PC-9 (cell line): ENCODE data around the gene CUX1. TPM values are rescaled to one million over a fixed set of nuclear protein-coding genes. Genes with fewer than 3 reads are reported as not detected.

Source experiments
- BruUV-seq: library from RNA; stranded (reverse); fragments of 400-500 nt; replicated peaks from 2 replicates; lab custom pipeline; 2021; lab: Mats Ljungman, UMichigan
- CTCF ChIA-PET: fragments of 300-600 bp; sonication (Branson Sonifier 250); formaldehyde crosslinking; loops from one replicate; lab custom pipeline; 2022; ENCODE audit warnings: antibody characterized with exemption; lab: Charles Lee
- POLR2A ChIA-PET: fragments of 300-600 bp; sonication (Branson Sonifier 250); formaldehyde crosslinking; loops from one replicate; lab custom pipeline; 2022; ENCODE audit warnings: antibody characterized with exemption; ENCODE audit not compliant: unreplicated experiment; lab: Charles Lee
- DNase-seq, 2 experiments: peaks; one replicate each; pipeline versions ENCODE4 v3.0.0 to v3.0.0-alpha.2; 2015 to 2022; ENCODE audit warnings: mixed read lengths in 1 of 2
- H2AFZ ChIP-seq: fragments of 200-600 bp; sonication (generic); 2 replicates; pipeline ENCODE4 v1.8.1; 2017; ENCODE audit warnings: antibody characterized with exemption
- H3F3A ChIP-seq: fragments of 200-600 bp; sonication (generic); 2 replicates; pipeline ENCODE4 v1.8.1; 2017; ENCODE audit warnings: antibody characterized with exemption, mild to moderate bottlenecking, low read depth; ENCODE audit not compliant: insufficient read depth
- H3K27ac ChIP-seq: fragments of 200-600 bp; sonication (generic); 2 replicates; pipeline ENCODE4 v1.6.1; 2016; ENCODE audit warnings: mixed run types
- H3K27me3 ChIP-seq: fragments of 200-600 bp; sonication (generic); 2 replicates; pipeline ENCODE4 v1.6.1; 2016; ENCODE audit warnings: low read depth, mixed run types; ENCODE audit not compliant: insufficient read depth
- H3K36me3 ChIP-seq: fragments of 200-600 bp; sonication (generic); 2 replicates; pipeline ENCODE4 v1.6.1; 2016; ENCODE audit warnings: low read depth, mixed run types
- H3K4me1 ChIP-seq: fragments of 200-600 bp; sonication (generic); replicated peaks from 2 replicates; pipeline ENCODE4 v1.6.1; 2016; ENCODE audit warnings: mixed run types; ENCODE audit not compliant: insufficient read depth
- H3K4me2 ChIP-seq: fragments of 200-600 bp; sonication (generic); 2 replicates; pipeline ENCODE4 v1.6.1; 2017; ENCODE audit warnings: mixed run types
- H3K4me3 ChIP-seq: fragments of 200-600 bp; sonication (generic); 2 replicates; pipeline ENCODE4 v1.6.1; 2016; ENCODE audit warnings: mixed run types
- H3K79me2 ChIP-seq: fragments of 200-600 bp; sonication (generic); 2 replicates; pipeline ENCODE4 v1.6.1; 2017; ENCODE audit warnings: low read depth, mixed run types
- H3K9me2 ChIP-seq: fragments of 200-600 bp; sonication (generic); 2 replicates; pipeline ENCODE4 v1.8.1; 2017; ENCODE audit warnings: mild to moderate bottlenecking; ENCODE audit not compliant: insufficient read depth
- H3K9me3 ChIP-seq: fragments of 200-600 bp; sonication (generic); 2 replicates; pipeline ENCODE4 v1.8.1; 2016; ENCODE audit warnings: low read depth; ENCODE audit not compliant: insufficient read depth
- H4K20me1 ChIP-seq: fragments of 200-600 bp; sonication (generic); 2 replicates; pipeline ENCODE4 v1.8.1; 2017; ENCODE audit not compliant: insufficient read depth
- CTCF ChIP-seq: fragments of 200-600 bp; sonication (generic); conservative IDR thresholded peaks from 2 replicates; pipeline ENCODE4 v1.6.1; 2017; ENCODE audit warnings: mixed run types, antibody characterized with exemption, mild to moderate bottlenecking, moderate library complexity
- EZH2 ChIP-seq: fragments of 200-600 bp; sonication (generic); IDR thresholded peaks from 2 replicates; pipeline ENCODE4 v1.8.0; 2017; ENCODE audit warnings: antibody characterized with exemption, low read depth
- intact Hi-C: fragments of 100-400 bp; cut with micrococcal nuclease; formaldehyde crosslinking; loops from one replicate; pipeline ENCODE4 v1.10.0; 2022; ENCODE audit not compliant: unreplicated experiment
- total RNA-seq: library from RNA; stranded (reverse); gene quantifications from 2 replicates; pipeline ENCODE4 v1.2.3, GENCODE V29; 2021

The CUX1 gene
- total RNA-seq, 1 experiment from 2014 or later = 83.3 TPM

GRCh38 chr7:102262546-102262945 is 445.1 kb downstream of the CUX1 start:
- Histone ChIP-seq H3K36me3 (no peaks in the 10 kb centered on the region), H3K4me3 (no peak overlapping the region), H4K20me1 (no peaks in the 10 kb centered on the region), H3K4me2 (no peak overlapping the region), H2AFZ (no peak overlapping the region), H3K27ac (no peak overlapping the region), H3K79me2 (no peaks in the 10 kb centered on the region), H3K9me3 (no peaks in the 10 kb centered on the region), H3K4me1 (no peaks in the 10 kb centered on the region), H3F3A (no peaks in the 10 kb centered on the region), H3K9me2 (no peaks in the 10 kb centered on the region), H3K27me3 (no peaks in the 10 kb centered on the region)
- no peak for DNase-seq
- BruUV-seq = no TSS peak
- ChIA-PET CTCF (no interaction called here), POLR2A (no interaction called here)
- intact Hi-C loops = no loop called here
- TF ChIP-seq EZH2 (no peak), CTCF (no peak)

GRCh38 chr7:102264367-102264891 is 447.0 kb downstream of the CUX1 start:
- Histone ChIP-seq H3K79me2 (no peaks in the 10 kb centered on the region), H3K4me1 (no peaks in the 10 kb centered on the region), H3K4me2 (no peak overlapping the region), H3K4me3 (no peak overlapping the region), H2AFZ (no peak overlapping the region), H3K9me2 (no peaks in the 10 kb centered on the region), H3F3A (no peaks in the 10 kb centered on the region), H3K36me3 (no peaks in the 10 kb centered on the region), H3K27ac (no peak overlapping the region), H3K9me3 (no peaks in the 10 kb centered on the region), H4K20me1 (no peaks in the 10 kb centered on the region), H3K27me3 (no peaks in the 10 kb centered on the region)
- no TSS peak for BruUV-seq
- CTCF ChIA-PET = no interaction called here
- intact Hi-C loops = no loop called here
- POLR2A ChIA-PET = no interaction called here
- DNase-seq = no peak
- TF ChIP-seq EZH2 = no peak
- TF ChIP-seq CTCF = no peak

- Histone ChIP-seq H3K9me3 (no peaks in the 10 kb centered on the region), H3K9me2 (no peaks in the 10 kb centered on the region), H2AFZ (no peak overlapping the region), H3K4me1 (no peaks in the 10 kb centered on the region), H3K4me3 (no peak overlapping the region), H3K79me2 (no peaks in the 10 kb centered on the region), H3F3A (no peaks in the 10 kb centered on the region), H3K27me3 (no peaks in the 10 kb centered on the region), H3K36me3 (no peaks in the 10 kb centered on the region), H3K27ac (no peak overlapping the region), H4K20me1 (no peaks in the 10 kb centered on the region), H3K4me2 (no peak overlapping the region)
- ChIA-PET POLR2A (no interaction called here), CTCF (interaction anchor here (0.6 kb wide), 2 partner anchors 127 to 162 kb away, joined by 5 to 10 read pairs; no protein-coding TSS in a partner anchor)
- TF ChIP-seq EZH2 = no peak
- no peak for TF ChIP-seq CTCF
- BruUV-seq = no TSS peak
- no peak for DNase-seq
- intact Hi-C loops = no loop called here
Observed at GRCh38 chr7:102266541-102266940, 449.1 kb downstream of the CUX1 start.
